Naive thymus-derived CD4-positive, alpha-beta T cell (primary cell): ENCODE measurements around the gene DHDH. TPM values are rescaled to one million over a fixed set of nuclear protein-coding genes. Genes with fewer than 3 reads are reported as not detected.
A peak's percentile ranks its signal among the peaks of the same experiment; 100 is the strongest.
"Not testable (repeated sequence)": the region's sequence is repeated elsewhere in the genome, so short reads cannot be mapped to it uniquely, and the experiment has no call there.

Source experiments
- ATAC-seq: fragments of 150-1000 bp; cut with Tn5 transposase; 2 replicates; pipeline ENCODE4 v1.10.0; 2021; ENCODE audit warnings: mild to moderate bottlenecking, moderate library complexity
- CTCF ChIA-PET: fragments of 350-600 bp; sonication (Branson Sonifier 250); formaldehyde crosslinking; loops from one replicate; lab custom pipeline; 2021; ENCODE audit warnings: antibody characterized with exemption; lab: Charles Lee
- POLR2A ChIA-PET: fragments of 350-600 bp; sonication (Branson Sonifier 250); formaldehyde crosslinking; loops from one replicate; lab custom pipeline; 2021; ENCODE audit warnings: antibody characterized with exemption, inconsistent platforms; lab: Charles Lee
- DNase-seq, 9 donors: peaks; one replicate each; pipeline versions ENCODE4 v3.0.0 to v3.0.0-alpha.2; 2020 to 2022; ENCODE audit warnings: mixed read lengths in 1 of 9
- H3K27ac ChIP-seq: one replicate; pipeline ENCODE4 v1.7.0; 2013; ENCODE audit warnings: mild to moderate bottlenecking, low read depth, low read length, moderate library complexity
- H3K27me3 ChIP-seq, 2 donors: one replicate each; pipeline ENCODE4 v1.7.0; 2013; ENCODE audit warnings: low read length in 2 of 2, mild to moderate bottlenecking in 2 of 2, moderate library complexity in 2 of 2; ENCODE audit not compliant: control insufficient read depth in 2 of 2, insufficient read depth in 2 of 2
- H3K36me3 ChIP-seq, 3 experiments: 1 replicate in 2 of 3; 2 replicates in 1 of 3; pipeline ENCODE4 v1.7.0; 2013; ENCODE audit warnings: low read length in 3 of 3, mild to moderate bottlenecking in 3 of 3, moderate library complexity in 1 of 3; ENCODE audit not compliant: insufficient read depth in 3 of 3, control insufficient read depth in 2 of 3
- H3K4me1 ChIP-seq, 2 donors: one replicate each; pipeline ENCODE4 v1.7.0; 2013; ENCODE audit warnings: low read length in 2 of 2, mild to moderate bottlenecking in 2 of 2, moderate library complexity in 1 of 2; ENCODE audit not compliant: control insufficient read depth in 2 of 2, insufficient read depth in 2 of 2
- H3K4me3 ChIP-seq: 2 replicates; pipeline ENCODE4 v1.7.0; 2013; ENCODE audit warnings: mild to moderate bottlenecking, low read length
- H3K9me3 ChIP-seq, 3 experiments: 1 replicate in 2 of 3; 2 replicates in 1 of 3; pipeline ENCODE4 v1.7.0; 2013; ENCODE audit warnings: low read length in 3 of 3; ENCODE audit not compliant: control insufficient read depth in 2 of 3
- H3K27ac Mint-ChIP-seq, 9 donors: one replicate each; pipeline ENCODE4 v1.8.0; 2020 to 2022; ENCODE audit warnings: mixed read lengths in 9 of 9, mild to moderate bottlenecking in 8 of 9, moderate library complexity in 5 of 9, inconsistent platforms in 2 of 9
- H3K27me3 Mint-ChIP-seq, 5 donors: one replicate each; pipeline ENCODE4 v1.8.0; 2021 to 2022; ENCODE audit warnings: mixed read lengths in 5 of 5, mild to moderate bottlenecking in 1 of 5
- H3K36me3 Mint-ChIP-seq, 5 donors: one replicate each; pipeline ENCODE4 v1.8.0; 2020 to 2022; ENCODE audit warnings: mixed read lengths in 5 of 5, mild to moderate bottlenecking in 3 of 5, inconsistent platforms in 1 of 5
- H3K4me1 Mint-ChIP-seq, 7 donors: one replicate each; pipeline ENCODE4 v1.8.0; 2020 to 2022; ENCODE audit warnings: mixed read lengths in 7 of 7, mild to moderate bottlenecking in 3 of 7, inconsistent platforms in 1 of 7
- H3K4me3 Mint-ChIP-seq, 10 donors: one replicate each; pipeline ENCODE4 v1.8.0; 2020 to 2022; ENCODE audit warnings: mild to moderate bottlenecking in 10 of 10, mixed read lengths in 10 of 10, moderate library complexity in 6 of 10, inconsistent platforms in 2 of 10
- H3K9me3 Mint-ChIP-seq, 11 donors: one replicate each; pipeline ENCODE4 v1.8.0; 2020 to 2022; ENCODE audit warnings: mixed read lengths in 11 of 11, mild to moderate bottlenecking in 4 of 11, inconsistent platforms in 1 of 11, moderate library complexity in 1 of 11
- intact Hi-C, 2 donors: fragments of 100-400 bp; cut with micrococcal nuclease; formaldehyde crosslinking; loops; one replicate each; pipeline ENCODE4 v1.15.1; 2023
- polyA plus RNA-seq, 2 donors: library from polyadenylated mRNA; unstranded; fragments of 300-500 nt; fragmentation: Illumina TruSeq; gene quantifications; one replicate each; pipeline ENCODE4 v1.2.3, GENCODE V29; 2021
- total RNA-seq, 6 experiments: library from RNA in 5 of 6; stranded (reverse) in 5 of 6; gene quantifications; 1 replicate in 5 of 6; 2 replicates in 1 of 6; pipeline ENCODE4 v1.2.3 and lab custom pipeline; 2021 to 2026

The DHDH gene
- total and polyA plus RNA-seq, 7 experiments from 2014 or later = 1.0 to 2.7 (median 1.3) TPM

GRCh38 chr19:48926909-48927308 lies 6.6 kb upstream of the DHDH start:
- CTCF ChIA-PET = no interaction called here
- no peaks in the 10 kb centered on the region for H3K9me3 Mint-ChIP-seq
- peaks cover 0 to 3% (median 0%) of the 10 kb centered on the region in 5 donors for H3K27me3 Mint-ChIP-seq
- intact Hi-C loops = no loop called here
- POLR2A ChIA-PET = no interaction called here
- H3K4me3 ChIP-seq = peak overlapping the region; percentile 24
- no peaks in the 10 kb centered on the region for H3K9me3 ChIP-seq
- peaks cover 0 to 4% (median 0%) of the 10 kb centered on the region in 5 donors for H3K36me3 Mint-ChIP-seq
- peak overlapping the region in 7 of 9 donors; percentile 20 to 69 (median 52) for H3K27ac Mint-ChIP-seq
- H3K4me1 Mint-ChIP-seq = peaks cover 0 to 10% (median 4%) of the 10 kb centered on the region in 7 donors
- peaks cover 0 to 13% (median 0%) of the 10 kb centered on the region in 3 experiments for H3K36me3 ChIP-seq
- DNase-seq = peak in 6 of 9 donors; percentile 20 to 41 (median 34)
- H3K27me3 ChIP-seq = no peaks in the 10 kb centered on the region
- H3K4me1 ChIP-seq = no peaks in the 10 kb centered on the region
- peak; percentile 45 for ATAC-seq
- peak overlapping the region in 9 of 10 donors; percentile 43 to 81 (median 74) for H3K4me3 Mint-ChIP-seq
- H3K27ac ChIP-seq = no peak overlapping the region

GRCh38 chr19:48927692-48928091 lies 5.8 kb upstream of the DHDH start:
- H3K4me1 Mint-ChIP-seq = peaks cover 0 to 10% (median 4%) of the 10 kb centered on the region in 7 donors
- DNase-seq, CTCF ChIA-PET, H3K36me3 ChIP-seq, H3K9me3 Mint-ChIP-seq, H3K4me3 ChIP-seq, intact Hi-C loops, ATAC-seq, H3K36me3 Mint-ChIP-seq, H3K9me3 ChIP-seq, H3K27ac ChIP-seq, H3K27me3 Mint-ChIP-seq, H3K4me1 ChIP-seq, H3K27ac Mint-ChIP-seq, H3K4me3 Mint-ChIP-seq, H3K27me3 ChIP-seq: not testable (repeated sequence)
- POLR2A ChIA-PET = interaction anchor here (0.6 kb wide), 1 partner anchor 155 kb away, joined by 4 read pairs; no protein-coding TSS in a partner anchor

GRCh38 chr19:48928164-48929025 lies 5.1 kb upstream of the DHDH start:
- no peak for DNase-seq
- Histone ChIP-seq H3K27me3 (no peaks in the 10 kb centered on the region), H3K27ac (no peak overlapping the region), H3K36me3 (no peaks in the 10 kb centered on the region), H3K4me3 (no peak overlapping the region), H3K4me1 (peaks cover 6 to 7% of the 10 kb centered on the region in 2 donors), H3K9me3 (no peaks in the 10 kb centered on the region)
- POLR2A ChIA-PET = interaction anchor here (0.6 kb wide), 1 partner anchor 156 kb away, joined by 4 read pairs; no protein-coding TSS in a partner anchor
- CTCF ChIA-PET = interaction anchor here (1.0 kb wide), 1 partner anchor 42 kb away, joined by 3 read pairs; no protein-coding TSS in a partner anchor
- ATAC-seq = no peak
- H3K4me3 Mint-ChIP-seq = no peak overlapping the region
- peaks cover 0 to 2% (median 0%) of the 10 kb centered on the region in 5 donors for H3K36me3 Mint-ChIP-seq
- H3K27ac Mint-ChIP-seq = no peak overlapping the region
- intact Hi-C loops = no loop called here
- H3K27me3 Mint-ChIP-seq = peaks cover 0 to 12% (median 0%) of the 10 kb centered on the region in 5 donors
- no peaks in the 10 kb centered on the region for H3K9me3 Mint-ChIP-seq
- peaks cover 5 to 17% (median 9%) of the 10 kb centered on the region in 7 donors for H3K4me1 Mint-ChIP-seq

GRCh38 chr19:48934837-48935236 lies 1.3 kb downstream of the DHDH start:
- H3K4me1 Mint-ChIP-seq = peaks cover 7 to 17% (median 14%) of the 10 kb centered on the region in 7 donors
- no peaks in the 10 kb centered on the region for H3K27me3 ChIP-seq
- peak overlapping the region in 3 of 10 donors; percentile 63 to 83 (median 78) for H3K4me3 Mint-ChIP-seq
- peaks cover 6 to 7% of the 10 kb centered on the region in 2 donors for H3K4me1 ChIP-seq
- H3K4me3 ChIP-seq = no peak overlapping the region
- ChIA-PET CTCF (interaction anchor here (0.6 kb wide), 1 partner anchor 9 kb away, joined by 5 read pairs; no protein-coding TSS in a partner anchor), POLR2A (no interaction called here)
- no peaks in the 10 kb centered on the region for H3K9me3 ChIP-seq
- no peaks in the 10 kb centered on the region for H3K9me3 Mint-ChIP-seq
- ATAC-seq (no peak), DNase-seq (no peak)
- H3K36me3 ChIP-seq = no peaks in the 10 kb centered on the region
- H3K27me3 Mint-ChIP-seq = peaks cover 0 to 16% (median 0%) of the 10 kb centered on the region in 5 donors
- intact Hi-C loops = loop anchor here in 1 of 2 donors (5.0 kb wide), 1 partner anchor 63 kb away; the partner anchor contains the start of gene PPP1R15A
- H3K36me3 Mint-ChIP-seq = peaks cover 0 to 19% (median 14%) of the 10 kb centered on the region in 5 donors
- H3K27ac ChIP-seq = no peak overlapping the region
- peak overlapping the region in 1 of 9 donors; percentile 77 for H3K27ac Mint-ChIP-seq

- DNase-seq = no peak
- H3K4me3 ChIP-seq = no peak overlapping the region
- ChIA-PET CTCF (interaction anchor here (0.6 to 0.7 kb wide), 2 partner anchors 108 to 618 kb away, joined by 3 to 4 read pairs; no protein-coding TSS in a partner anchor), POLR2A (no interaction called here)
- no peak overlapping the region for H3K4me3 Mint-ChIP-seq
- peaks cover 6 to 7% of the 10 kb centered on the region in 2 donors for H3K4me1 ChIP-seq
- peaks cover 0 to 27% (median 20%) of the 10 kb centered on the region in 5 donors for H3K36me3 Mint-ChIP-seq
- H3K27ac ChIP-seq = no peak overlapping the region
- peaks cover 0 to 16% (median 0%) of the 10 kb centered on the region in 5 donors for H3K27me3 Mint-ChIP-seq
- peaks cover 0 to under 1% (median 0%) of the 10 kb centered on the region in 11 donors for H3K9me3 Mint-ChIP-seq
- H3K27ac Mint-ChIP-seq = no peak overlapping the region
- no peaks in the 10 kb centered on the region for H3K27me3 ChIP-seq
- H3K4me1 Mint-ChIP-seq = peaks cover 7 to 17% (median 14%) of the 10 kb centered on the region in 7 donors
- intact Hi-C loops = no loop called here
- no peaks in the 10 kb centered on the region for H3K36me3 ChIP-seq
- H3K9me3 ChIP-seq = no peaks in the 10 kb centered on the region
- ATAC-seq = no peak
These were observed 2.4 kb downstream of the DHDH start for GRCh38 chr19:48935864-48936263.

- Histone ChIP-seq H3K36me3 (no peaks in the 10 kb centered on the region), H3K4me3 (no peak overlapping the region), H3K4me1 (peaks cover under 1 to 1% of the 10 kb centered on the region in 2 donors), H3K9me3 (no peaks in the 10 kb centered on the region), H3K27ac (no peak overlapping the region), H3K27me3 (no peaks in the 10 kb centered on the region)
- Mint-ChIP-seq H3K27ac (no peak overlapping the region), H3K9me3 (peaks cover 0 to 4% (median 0%) of the 10 kb centered on the region in 11 donors), H3K4me3 (no peak overlapping the region), H3K4me1 (peaks cover 4 to 14% (median 8%) of the 10 kb centered on the region in 7 donors), H3K36me3 (peaks cover 1 to 39% (median 27%) of the 10 kb centered on the region in 5 donors), H3K27me3 (peaks cover 0 to 6% (median 0%) of the 10 kb centered on the region in 5 donors)
- DNase-seq (no peak), ATAC-seq (no peak)
- intact Hi-C loops = no loop called here
- ChIA-PET CTCF (no interaction called here), POLR2A (no interaction called here)
These were observed 4.8 kb downstream of the DHDH start for GRCh38 chr19:48938256-48938655.
